Astrocyte (in vitro differentiated cells and primary cell): ENCODE data around the gene MAP1B.

Experiments
- CTCF ChIP-seq: IDR thresholded peaks from 2 replicates; pipeline ENCODE4 v1.5.1; 2011; ENCODE audit warnings: low read depth, mild to moderate bottlenecking, inconsistent platforms, low read length, moderate library complexity; ENCODE audit not compliant: insufficient read depth
- EZH2 ChIP-seq: IDR thresholded peaks from 2 replicates; pipeline ENCODE4 v1.6.1; 2012; ENCODE audit warnings: mild to moderate bottlenecking, low read length, inconsistent platforms; ENCODE audit not compliant: insufficient read depth

- TF ChIP-seq CTCF = no peak
- TF ChIP-seq EZH2 = no peak
Observed at GRCh38 chr5:72130351-72130761, 23.1 kb downstream of the MAP1B start.
